ENCODE measurements around the gene PASD1.
A peak's percentile ranks its signal among the peaks of the same experiment; 100 is the strongest.
"Not testable (repeated sequence)": the region's sequence is repeated elsewhere in the genome, so short reads cannot be mapped to it uniquely, and the experiment has no call there.

Gene PASD1

DNA sequence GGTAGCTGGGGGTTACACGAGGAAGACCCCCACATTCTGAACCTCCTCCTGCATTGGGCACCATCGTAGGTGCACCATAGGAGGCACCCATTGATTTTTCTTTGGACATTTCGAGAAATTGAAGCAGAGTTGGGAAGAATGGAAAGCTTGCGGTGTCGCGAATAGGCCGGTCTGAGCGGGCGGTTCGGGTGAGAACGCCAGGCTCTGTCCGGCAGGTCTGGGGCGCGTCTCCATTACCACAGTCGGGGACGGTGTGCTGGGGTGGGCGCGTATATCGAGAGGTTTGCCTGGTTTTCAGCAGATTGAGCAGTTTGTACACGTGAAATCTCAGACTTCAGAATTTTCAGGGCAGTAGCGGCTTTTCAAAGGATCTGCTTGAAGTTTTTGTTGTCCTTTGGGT, 560 bp downstream of the PASD1 start:
- no peak overlapping the region for H3K4me3 ChIP-seq (ENCODE audit: low read depth, low read length)
- H3K27me3 ChIP-seq (ENCODE audit: insufficient read depth, low read depth, severe bottlenecking) = no peaks in the 10 kb centered on the region
- TF ChIP-seq CTCF (IDR thresholded peaks at IDR 0.05; ENCODE audit: low read depth, low read length) = no peak
- no peaks in the 10 kb centered on the region for H3K36me3 ChIP-seq
- no peak overlapping the region for H3K27ac ChIP-seq
- peaks cover 16% of the 10 kb centered on the region for H3K9me3 ChIP-seq (ENCODE audit: severe bottlenecking)
- no peak for DNase-seq

DNA sequence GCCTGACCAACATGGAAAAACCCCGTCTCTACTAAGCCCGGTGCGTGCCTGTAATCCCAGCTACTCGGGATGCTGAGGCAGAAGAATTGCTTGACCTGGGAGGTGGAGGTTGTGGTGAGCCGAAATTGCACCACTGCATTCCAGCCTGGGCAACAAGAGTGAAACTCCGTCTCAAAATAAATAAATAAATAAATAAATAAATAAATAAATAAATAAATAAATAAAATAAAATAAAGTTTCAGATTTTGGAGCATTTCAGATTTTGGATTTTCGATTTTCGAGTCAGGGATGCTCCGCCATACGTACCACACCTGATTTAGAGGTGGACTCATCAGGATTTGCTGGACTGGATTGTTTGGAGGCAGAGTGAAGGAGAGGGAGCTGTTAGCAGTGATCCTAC, 3.4 kb downstream of the PASD1 start:
- H3K4me3 ChIP-seq (ENCODE audit: low read depth, low read length); H3K27ac ChIP-seq; H3K36me3 ChIP-seq; DNase-seq; H3K27me3 ChIP-seq (ENCODE audit: insufficient read depth, low read depth, severe bottlenecking): not testable (repeated sequence)
- peaks cover 10% of the 10 kb centered on the region for H3K9me3 ChIP-seq (ENCODE audit: severe bottlenecking)

DNA sequence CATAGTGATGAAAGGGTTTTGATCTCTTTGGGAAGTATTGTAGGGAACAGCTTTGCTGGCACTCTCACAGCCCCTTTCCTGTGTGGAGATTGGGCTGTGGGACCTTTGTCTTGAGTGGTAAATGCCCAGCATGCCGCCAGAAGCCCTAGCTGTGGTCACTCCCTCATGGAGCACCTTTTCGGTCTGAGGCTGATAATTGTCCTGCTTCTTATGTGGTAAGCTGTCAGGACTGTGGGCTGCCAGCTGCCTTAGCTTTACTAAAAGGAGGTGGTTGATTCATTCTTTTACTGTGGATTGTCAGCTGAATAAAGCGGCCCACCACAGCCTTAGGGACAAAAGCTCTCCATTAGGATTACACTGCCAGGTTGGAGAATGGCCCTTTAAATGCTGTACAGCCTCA, 7.1 kb downstream of the PASD1 start:
- DNase-seq = peak; percentile 34

GRCh38 chrX:151593384-151593783, 29.9 kb downstream of the PASD1 start:
- DNase-seq; H3K9me3 ChIP-seq (ENCODE audit: severe bottlenecking); H3K27me3 ChIP-seq (ENCODE audit: insufficient read depth, low read depth, severe bottlenecking); H3K4me3 ChIP-seq (ENCODE audit: low read depth, low read length); H3K36me3 ChIP-seq; H3K27ac ChIP-seq: not testable (repeated sequence)

More for the DNA sequence above, 7.1 kb downstream of the PASD1 start:
- Histone ChIP-seq H3K27me3 (ENCODE audit: insufficient read depth, low read depth, severe bottlenecking) (no peaks in the 10 kb centered on the region), H3K27ac (peak overlapping the region; percentile 28), H3K9me3 (ENCODE audit: severe bottlenecking) (no peaks in the 10 kb centered on the region), H3K4me3 (ENCODE audit: low read depth, low read length) (no peak overlapping the region), H3K36me3 (no peaks in the 10 kb centered on the region)
- no peak for TF ChIP-seq CTCF (IDR thresholded peaks at IDR 0.05; ENCODE audit: low read depth, low read length)

GRCh38 chrX:151596282-151596681, 32.8 kb downstream of the PASD1 start:
- H3K36me3 ChIP-seq = no peaks in the 10 kb centered on the region
- H3K9me3 ChIP-seq (ENCODE audit: severe bottlenecking) = peaks cover 4% of the 10 kb centered on the region
- H3K27me3 ChIP-seq (ENCODE audit: insufficient read depth, low read depth, severe bottlenecking) = peaks cover under 1% of the 10 kb centered on the region
- no peak overlapping the region for H3K4me3 ChIP-seq (ENCODE audit: low read depth, low read length)
- no peak overlapping the region for H3K27ac ChIP-seq
- TF ChIP-seq CTCF (IDR thresholded peaks at IDR 0.05; ENCODE audit: low read depth, low read length) = no peak
- DNase-seq = no peak

- H3K36me3 ChIP-seq = no peaks in the 10 kb centered on the region
- TF ChIP-seq CTCF (IDR thresholded peaks at IDR 0.05; ENCODE audit: low read depth, low read length) = no peak
- H3K27ac ChIP-seq = no peak overlapping the region
- H3K4me3 ChIP-seq (ENCODE audit: low read depth, low read length) = no peak overlapping the region
- no peak for DNase-seq
- H3K27me3 ChIP-seq (ENCODE audit: insufficient read depth, low read depth, severe bottlenecking) = no peaks in the 10 kb centered on the region
- H3K9me3 ChIP-seq (ENCODE audit: severe bottlenecking) = peaks cover 2% of the 10 kb centered on the region
Observed at GRCh38 chrX:151604931-151605330, 41.5 kb downstream of the PASD1 start.

GRCh38 chrX:151609222-151609621, 45.7 kb downstream of the PASD1 start:
- no peak for DNase-seq
- no peak for TF ChIP-seq CTCF (IDR thresholded peaks at IDR 0.05; ENCODE audit: low read depth, low read length)
- H3K4me3 ChIP-seq (ENCODE audit: low read depth, low read length) = no peak overlapping the region
- no peaks in the 10 kb centered on the region for H3K9me3 ChIP-seq (ENCODE audit: severe bottlenecking)
- H3K27me3 ChIP-seq (ENCODE audit: insufficient read depth, low read depth, severe bottlenecking) = no peaks in the 10 kb centered on the region
- H3K36me3 ChIP-seq = no peaks in the 10 kb centered on the region
- H3K27ac ChIP-seq = no peak overlapping the region
